A549 (cell line): ENCODE data around the gene PNKP. TPM values are rescaled to one million over a fixed set of nuclear protein-coding genes. Genes with fewer than 3 reads are reported as not detected.

Source experiments
- ATAC-seq, 2 experiments: fragments of 200-7000 bp in 1 of 2; fragments of >200 bp in 1 of 2; cut with Nextera tagmentation in 1 of 2; cut with Tn5 transposase in 1 of 2; 3 replicates each; pipeline versions ENCODE4 v1.8.0 to v1.9.1; 2018 to 2020; ENCODE audit warnings: mild to moderate bottlenecking in 1 of 2, moderate library complexity in 1 of 2
- CTCF ChIA-PET: fragments of 300-600 bp; sonication (Branson Sonifier 250); formaldehyde crosslinking; extraction: SDS; loops from one replicate; lab custom pipeline; 2021; ENCODE audit warnings: antibody characterized with exemption, inconsistent platforms; lab: Yijun Ruan, JAX
- POLR2A ChIA-PET: fragments of 350-600 bp; formaldehyde crosslinking; extraction: SDS; loops from one replicate; lab custom pipeline; 2021; ENCODE audit warnings: antibody characterized with exemption, inconsistent platforms; lab: Yijun Ruan, JAX
- DNase-seq, 2 experiments: peaks; one replicate each; pipeline versions ENCODE4 v3.0.0 to v3.0.0-alpha.2; 2011 to 2016; ENCODE audit warnings: low read depth in 1 of 2, low spot score in 1 of 2
- FAIRE-seq: peaks from 2 replicates; lab custom pipeline; 2011; peaks lifted over from hg19 to GRCh38; lab: Jason Lieb, UNC
- H3K27ac ChIP-seq, 2 experiments: fragments of >200 bp; sonication (Bioruptor Twin); formaldehyde crosslinking; 3 replicates each; pipeline ENCODE4 v1.5.1; 2016 to 2017
- H3K4me1 ChIP-seq: fragments of >200 bp; sonication (Bioruptor Twin); formaldehyde crosslinking; 3 replicates; pipeline ENCODE4 v1.6.1; 2016
- H3K4me2 ChIP-seq: fragments of >200 bp; sonication (Bioruptor Twin); formaldehyde crosslinking; 3 replicates; pipeline ENCODE4 v1.6.1; 2016
- H3K4me3 ChIP-seq: fragments of >200 bp; sonication (Bioruptor Twin); formaldehyde crosslinking; 3 replicates; pipeline ENCODE4 v1.5.1; 2016
- H3K9me3 ChIP-seq: fragments of >200 bp; sonication (Bioruptor Twin); formaldehyde crosslinking; 3 replicates; pipeline ENCODE4 v1.6.1; 2016
- BHLHE40 ChIP-seq: IDR thresholded peaks from 2 replicates; pipeline ENCODE4 v1.6.1; 2012; ENCODE audit warnings: low read depth, low read length, inconsistent platforms
- CBX2 ChIP-seq: fragments of 200-600 bp; sonication (generic); IDR thresholded peaks from 2 replicates; pipeline ENCODE4 v1.6.1; 2016; ENCODE audit warnings: low read depth, mild to moderate bottlenecking, borderline replicate concordance
- CHD2 ChIP-seq: fragments of 150-350 bp; IDR thresholded peaks from 2 replicates; pipeline ENCODE4 v1.6.1; 2014; ENCODE audit warnings: low read length; ENCODE audit not compliant: partially characterized antibody
- CTCF ChIP-seq: fragments of >200 bp; sonication (Bioruptor Twin); formaldehyde crosslinking; IDR thresholded peaks from 3 replicates; pipeline ENCODE4 v1.5.1; 2016
- EHF ChIP-seq: fragments of 250-450 bp; sonication (Bioruptor Pico); IDR thresholded peaks from 2 replicates; pipeline ENCODE4 v1.5.0; 2020; ENCODE audit warnings: mild to moderate bottlenecking
- EP300 ChIP-seq, 2 experiments: fragments of >200 bp; sonication (Bioruptor Twin); formaldehyde crosslinking; IDR thresholded peaks; 2 replicates in 1 of 2; 3 replicates in 1 of 2; pipeline ENCODE4 v1.6.1; 2016 to 2017
- ESRRA ChIP-seq: fragments of 150-350 bp; IDR thresholded peaks from 2 replicates; pipeline ENCODE4 v1.6.1; 2014; ENCODE audit warnings: mild to moderate bottlenecking, low read length, borderline replicate concordance
- FOSL2 ChIP-seq, 2 experiments: fragments of 450-650 bp in 1 of 2; fragments of >200 bp in 1 of 2; sonication (Bioruptor Twin) in 1 of 2; formaldehyde crosslinking; IDR thresholded peaks; 2 replicates each; pipeline versions ENCODE4 v1.5.0 to v1.6.1; 2016 to 2020; ENCODE audit warnings: mild to moderate bottlenecking in 1 of 2, moderate library complexity in 1 of 2
- GATA3 ChIP-seq: IDR thresholded peaks from 2 replicates; pipeline ENCODE4 v1.6.1; 2012; ENCODE audit warnings: borderline replicate concordance
- HMGXB4 ChIP-seq: fragments of 250-450 bp; sonication (Bioruptor Pico); IDR thresholded peaks from 2 replicates; pipeline ENCODE4 v1.5.0; 2021; ENCODE audit warnings: mild to moderate bottlenecking, moderate library complexity, borderline replicate concordance
- HOXB13 ChIP-seq: fragments of 250-450 bp; sonication (Bioruptor Pico); IDR thresholded peaks from 2 replicates; pipeline ENCODE4 v1.5.0; 2020; ENCODE audit warnings: low read depth, mild to moderate bottlenecking, moderate library complexity
- HOXB5 ChIP-seq: fragments of 250-450 bp; sonication (Bioruptor Pico); IDR thresholded peaks from 2 replicates; pipeline ENCODE4 v1.5.0; 2020; ENCODE audit warnings: mild to moderate bottlenecking, moderate library complexity
- JUNB ChIP-seq: fragments of >200 bp; sonication (Bioruptor Twin); formaldehyde crosslinking; IDR thresholded peaks from 2 replicates; pipeline ENCODE4 v1.6.1; 2016
- KDM1A ChIP-seq: fragments of 200-600 bp; sonication (generic); IDR thresholded peaks from 2 replicates; pipeline ENCODE4 v1.6.1; 2016; ENCODE audit warnings: low read depth, mild to moderate bottlenecking
- MAFK ChIP-seq: fragments of 450-650 bp; IDR thresholded peaks from 2 replicates; pipeline ENCODE4 v1.6.1; 2014; ENCODE audit not compliant: partially characterized antibody
- MYC ChIP-seq: IDR thresholded peaks from 2 replicates; pipeline ENCODE4 v1.6.1; 2012; ENCODE audit warnings: mild to moderate bottlenecking, inconsistent platforms, low read length, improper control_type of control experiment, borderline replicate concordance
- NR3C1 ChIP-seq: fragments of >200 bp; sonication (Bioruptor Twin); formaldehyde crosslinking; IDR thresholded peaks from 3 replicates; pipeline ENCODE4 v1.6.1; 2017
- PHF8 ChIP-seq: fragments of 200-600 bp; sonication (generic); IDR thresholded peaks from 2 replicates; pipeline ENCODE4 v1.6.1; 2016; ENCODE audit warnings: low read depth, mild to moderate bottlenecking, antibody characterized with exemption, moderate library complexity, borderline replicate concordance
- POLR2A ChIP-seq: IDR thresholded peaks from 2 replicates; pipeline ENCODE4 v1.6.1; 2012; ENCODE audit warnings: mild to moderate bottlenecking, low read length
- POLR2AphosphoS2 ChIP-seq: conservative IDR thresholded peaks from 2 replicates; pipeline ENCODE4 v1.6.1; 2012; ENCODE audit warnings: low read length, improper control_type of control experiment, inconsistent platforms
- RNF2 ChIP-seq: fragments of 200-600 bp; sonication (generic); IDR thresholded peaks from 2 replicates; pipeline ENCODE4 v1.6.1; 2016; ENCODE audit warnings: low read depth, mild to moderate bottlenecking, antibody characterized with exemption, moderate library complexity, borderline replicate concordance
- TFCP2L1 ChIP-seq: fragments of 250-450 bp; sonication (Bioruptor Pico); IDR thresholded peaks from 2 replicates; pipeline ENCODE4 v1.5.0; 2021; ENCODE audit warnings: mild to moderate bottlenecking
- ZFP36 ChIP-seq: fragments of 450-650 bp; IDR thresholded peaks from 2 replicates; pipeline ENCODE4 v1.6.1; 2014; ENCODE audit warnings: borderline replicate concordance; ENCODE audit not compliant: partially characterized antibody
- WGBS: methylation state at CpG from one replicate; pipeline ENCODE4 v1.1.6; 2017; ENCODE audit errors: missing lambda C conversion rate; 5-methylcytosine and 5-hydroxymethylcytosine counted together
- polyA minus RNA-seq: library from RNA; depleted of rRNA, polyadenylated mRNA; stranded (reverse); fragments of >200 nt; gene quantifications from 2 replicates; pipeline ENCODE4 v1.2.3, GENCODE V29; 2011; rRNA and poly(A)+ RNA removed
- polyA plus RNA-seq, 4 experiments: library from polyadenylated mRNA; depleted of rRNA in 3 of 4; stranded (reverse); fragments of >200 nt; fragmentation: RNase III in 1 of 4; extraction: RNeasy Plus Mini Kit Qiagen cat#74134 plus additional on column Dnase treatment in 1 of 4; gene quantifications; 2 replicates in 3 of 4; 3 replicates in 1 of 4; pipeline ENCODE4 v1.2.3, GENCODE V29; 2011 to 2017
- TF ChIP-seq, protein P1 (sequence below): fragments of 200-600 bp; sonication (generic); IDR thresholded peaks from 2 replicates; pipeline ENCODE4 v1.6.1; 2016; ENCODE audit warnings: antibody characterized with exemption, mild to moderate bottlenecking, moderate library complexity
- TF ChIP-seq, protein P2 (sequence below): IDR thresholded peaks from 2 replicates; pipeline ENCODE4 v1.6.1; 2012
- TF ChIP-seq, protein P3 (sequence below): fragments of >200 bp; sonication (Bioruptor Twin); formaldehyde crosslinking; IDR thresholded peaks from 2 replicates; pipeline ENCODE4 v1.6.1; 2016
- TF ChIP-seq, protein P4 (sequence below): fragments of 150-350 bp; IDR thresholded peaks from 2 replicates; pipeline ENCODE4 v1.6.1; 2014; ENCODE audit warnings: low read depth, mild to moderate bottlenecking, low read length
- TF ChIP-seq, protein P5 (sequence below): IDR thresholded peaks from 2 replicates; pipeline ENCODE4 v1.6.1; 2012; ENCODE audit warnings: low read depth, borderline replicate concordance

Gene PNKP
- 22.5 and 23.3 TPM in 2 replicates for polyA plus RNA-seq (2011; rRNA removed)
- 40.5 and 44.1 TPM in 2 replicates for polyA plus RNA-seq (2012; cell fraction: cytosol; rRNA removed)
- 235 and 294 TPM in 2 replicates for polyA plus RNA-seq (2012; cell fraction: nucleus; rRNA removed)
- polyA plus RNA-seq (2017; fragmentation: RNase III; extraction: RNeasy Plus Mini Kit Qiagen cat#74134 plus additional on column Dnase treatment) = 63.8 to 75.9 TPM (median 71.2 TPM) in 3 replicates
- 35.0 and 36.5 TPM in 2 replicates for polyA minus RNA-seq

- POLR2A ChIA-PET = interaction anchor here (0.6 to 3.6 kb wide), 7 partner anchors 8 to 191 kb away, joined by 3 to 36 read pairs (median 4); partner anchors contain the start of genes AKT1S1, MED25, PTOV1 and TBC1D17
- WGBS = under 1% methylated on average over 38 of the region's 65 CpGs
- TF ChIP-seq GATA3 (no peak), TFCP2L1 (peak; percentile 67; the same call in 1 of the 2 replicates), BHLHE40 (no peak; the same call in 1 of the 2 replicates), MYC (peak; percentile 62; the same call in 1 of the 2 replicates), RNF2 (no peak), EHF (CRISPR knock-in tag) (no peak), HOXB13 (CRISPR knock-in tag) (no peak), NR3C1 (no peak), CHD2 (peak; percentile 26), HOXB5 (CRISPR knock-in tag) (no peak; the same call in 1 of the 2 replicates), MAFK (no peak), HMGXB4 (CRISPR knock-in tag) (no peak), PHF8 (peak; percentile 61; the same call in 1 of the 2 replicates), POLR2AphosphoS2 (no peak), FOSL2 (IDR thresholded peaks at IDR 0.05) (no peak), FOSL2 (CRISPR knock-in tag; IDR thresholded peaks at IDR 0.05) (peak; percentile 76), JUNB (no peak), EP300 (IDR thresholded peaks at IDR 0.05) (peak in 1 of 2 experiments; percentile 12; a peak in 1 of 5 replicates), POLR2A (peak; percentile 61), ESRRA (peak; percentile 10; the same call in 1 of the 2 replicates), CTCF (no peak), CBX2 (no peak), ZFP36 (no peak), KDM1A (no peak)
- TF ChIP-seq, protein P1, sequence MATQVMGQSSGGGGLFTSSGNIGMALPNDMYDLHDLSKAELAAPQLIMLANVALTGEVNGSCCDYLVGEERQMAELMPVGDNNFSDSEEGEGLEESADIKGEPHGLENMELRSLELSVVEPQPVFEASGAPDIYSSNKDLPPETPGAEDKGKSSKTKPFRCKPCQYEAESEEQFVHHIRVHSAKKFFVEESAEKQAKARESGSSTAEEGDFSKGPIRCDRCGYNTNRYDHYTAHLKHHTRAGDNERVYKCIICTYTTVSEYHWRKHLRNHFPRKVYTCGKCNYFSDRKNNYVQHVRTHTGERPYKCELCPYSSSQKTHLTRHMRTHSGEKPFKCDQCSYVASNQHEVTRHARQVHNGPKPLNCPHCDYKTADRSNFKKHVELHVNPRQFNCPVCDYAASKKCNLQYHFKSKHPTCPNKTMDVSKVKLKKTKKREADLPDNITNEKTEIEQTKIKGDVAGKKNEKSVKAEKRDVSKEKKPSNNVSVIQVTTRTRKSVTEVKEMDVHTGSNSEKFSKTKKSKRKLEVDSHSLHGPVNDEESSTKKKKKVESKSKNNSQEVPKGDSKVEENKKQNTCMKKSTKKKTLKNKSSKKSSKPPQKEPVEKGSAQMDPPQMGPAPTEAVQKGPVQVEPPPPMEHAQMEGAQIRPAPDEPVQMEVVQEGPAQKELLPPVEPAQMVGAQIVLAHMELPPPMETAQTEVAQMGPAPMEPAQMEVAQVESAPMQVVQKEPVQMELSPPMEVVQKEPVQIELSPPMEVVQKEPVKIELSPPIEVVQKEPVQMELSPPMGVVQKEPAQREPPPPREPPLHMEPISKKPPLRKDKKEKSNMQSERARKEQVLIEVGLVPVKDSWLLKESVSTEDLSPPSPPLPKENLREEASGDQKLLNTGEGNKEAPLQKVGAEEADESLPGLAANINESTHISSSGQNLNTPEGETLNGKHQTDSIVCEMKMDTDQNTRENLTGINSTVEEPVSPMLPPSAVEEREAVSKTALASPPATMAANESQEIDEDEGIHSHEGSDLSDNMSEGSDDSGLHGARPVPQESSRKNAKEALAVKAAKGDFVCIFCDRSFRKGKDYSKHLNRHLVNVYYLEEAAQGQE = no peak
- TF ChIP-seq, protein P2, sequence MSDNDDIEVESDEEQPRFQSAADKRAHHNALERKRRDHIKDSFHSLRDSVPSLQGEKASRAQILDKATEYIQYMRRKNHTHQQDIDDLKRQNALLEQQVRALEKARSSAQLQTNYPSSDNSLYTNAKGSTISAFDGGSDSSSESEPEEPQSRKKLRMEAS = peak; percentile 93
- TF ChIP-seq, protein P3, sequence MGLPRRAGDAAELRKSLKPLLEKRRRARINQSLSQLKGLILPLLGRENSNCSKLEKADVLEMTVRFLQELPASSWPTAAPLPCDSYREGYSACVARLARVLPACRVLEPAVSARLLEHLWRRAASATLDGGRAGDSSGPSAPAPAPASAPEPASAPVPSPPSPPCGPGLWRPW = no peak
- TF ChIP-seq, protein P4, sequence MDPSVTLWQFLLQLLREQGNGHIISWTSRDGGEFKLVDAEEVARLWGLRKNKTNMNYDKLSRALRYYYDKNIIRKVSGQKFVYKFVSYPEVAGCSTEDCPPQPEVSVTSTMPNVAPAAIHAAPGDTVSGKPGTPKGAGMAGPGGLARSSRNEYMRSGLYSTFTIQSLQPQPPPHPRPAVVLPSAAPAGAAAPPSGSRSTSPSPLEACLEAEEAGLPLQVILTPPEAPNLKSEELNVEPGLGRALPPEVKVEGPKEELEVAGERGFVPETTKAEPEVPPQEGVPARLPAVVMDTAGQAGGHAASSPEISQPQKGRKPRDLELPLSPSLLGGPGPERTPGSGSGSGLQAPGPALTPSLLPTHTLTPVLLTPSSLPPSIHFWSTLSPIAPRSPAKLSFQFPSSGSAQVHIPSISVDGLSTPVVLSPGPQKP = no peak
- TF ChIP-seq, protein P5, sequence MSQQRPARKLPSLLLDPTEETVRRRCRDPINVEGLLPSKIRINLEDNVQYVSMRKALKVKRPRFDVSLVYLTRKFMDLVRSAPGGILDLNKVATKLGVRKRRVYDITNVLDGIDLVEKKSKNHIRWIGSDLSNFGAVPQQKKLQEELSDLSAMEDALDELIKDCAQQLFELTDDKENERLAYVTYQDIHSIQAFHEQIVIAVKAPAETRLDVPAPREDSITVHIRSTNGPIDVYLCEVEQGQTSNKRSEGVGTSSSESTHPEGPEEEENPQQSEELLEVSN = peak; percentile 94
Measured at GRCh38 chr19:49866933-49867782, at the start of gene PNKP. Gene PNKP (minus strand): TSS chr19:49867576. CDS start chr19:49867204, 372 bp downstream.

More at GRCh38 chr19:49866933-49867782, at the start of gene PNKP:
- Histone ChIP-seq H3K4me3 (peak within 1 kb of the TSS; percentile 64), H3K4me1 (peaks cover 37% of the 10 kb centered on the region), H3K4me2 (peak within 1 kb of the TSS; percentile 77), H3K9me3 (no peaks in the 10 kb centered on the region), H3K27ac (peak within 1 kb of the TSS; percentile 93 to 94)
- CTCF ChIA-PET = interaction anchor here (2.6 kb wide), 1 partner anchor 13 kb away, joined by 13 read pairs; no protein-coding TSS in a partner anchor
- DNase-seq = peak; percentile 96
- ATAC-seq = peak; percentile 43 to 71
- no peak for FAIRE-seq
